GM21390 (cell line): ENCODE results near the gene DEF6.
"Not testable (repeated sequence)": the region's sequence is repeated elsewhere in the genome, so short reads cannot be mapped to it uniquely, and the experiment has no call there.

Experiments used
- ATAC-seq: cut with Tn5 transposase; IDR thresholded peaks from one replicate; pipeline ENCODE4 v1.9.1; 2021; ENCODE audit not compliant: unreplicated experiment

Gene DEF6

GRCh38 chr6:35309611-35310264, 12.1 kb downstream of the DEF6 start:
- no peak for ATAC-seq

DNA sequence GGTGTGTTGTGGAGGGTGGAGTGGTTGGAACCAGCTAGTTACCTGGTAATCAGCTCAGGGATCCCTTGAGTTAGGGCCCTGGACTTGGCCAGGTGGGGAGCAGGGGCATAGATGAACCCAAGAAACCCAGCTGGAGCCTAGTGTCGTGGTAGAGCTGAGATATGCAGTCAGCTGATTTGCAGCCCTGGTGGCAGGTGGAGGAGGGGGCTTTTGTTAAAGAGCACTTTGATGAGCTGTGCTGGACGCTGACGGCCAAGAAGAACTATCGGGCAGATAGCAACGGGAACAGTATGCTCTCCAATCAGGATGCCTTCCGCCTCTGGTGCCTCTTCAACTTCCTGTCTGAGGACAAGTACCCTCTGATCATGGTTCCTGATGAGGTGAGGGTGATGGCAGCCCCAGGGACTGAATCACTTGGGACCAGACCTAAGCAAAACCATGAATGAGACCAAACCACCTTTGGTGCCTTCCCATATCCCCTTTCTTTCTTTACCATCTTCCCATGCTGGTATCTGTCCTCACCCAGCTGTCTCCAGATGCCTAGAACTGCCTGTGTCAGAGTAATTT, 12.7 kb downstream of the DEF6 start:
- ATAC-seq, result no peak

GRCh38 chr6:35311390-35312075, 13.9 kb downstream of the DEF6 start:
- ATAC-seq, result no peak

GRCh38 chr6:35312076-35312800, 14.6 kb downstream of the DEF6 start:
- no peak for ATAC-seq

DNA sequence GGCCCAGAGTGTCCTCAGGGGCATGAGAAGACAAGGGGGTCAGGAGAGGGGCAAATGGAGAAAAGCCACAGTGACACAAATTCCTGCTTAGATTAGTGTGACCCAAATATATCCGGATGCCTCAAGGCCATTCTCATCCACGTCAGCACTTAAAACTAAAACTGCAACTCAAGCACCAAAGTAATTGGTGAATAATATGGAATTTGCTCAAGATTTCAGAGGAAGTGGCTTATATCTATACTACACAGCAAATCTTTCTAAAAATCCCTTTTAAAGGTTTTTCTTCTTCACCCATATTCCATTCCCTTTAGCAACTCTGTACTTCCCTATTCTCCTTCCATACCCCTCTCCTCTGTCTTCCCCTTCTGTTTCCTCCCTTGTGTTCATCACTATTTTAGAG, 15.2 kb downstream of the DEF6 start:
- ATAC-seq, result no peak

DNA sequence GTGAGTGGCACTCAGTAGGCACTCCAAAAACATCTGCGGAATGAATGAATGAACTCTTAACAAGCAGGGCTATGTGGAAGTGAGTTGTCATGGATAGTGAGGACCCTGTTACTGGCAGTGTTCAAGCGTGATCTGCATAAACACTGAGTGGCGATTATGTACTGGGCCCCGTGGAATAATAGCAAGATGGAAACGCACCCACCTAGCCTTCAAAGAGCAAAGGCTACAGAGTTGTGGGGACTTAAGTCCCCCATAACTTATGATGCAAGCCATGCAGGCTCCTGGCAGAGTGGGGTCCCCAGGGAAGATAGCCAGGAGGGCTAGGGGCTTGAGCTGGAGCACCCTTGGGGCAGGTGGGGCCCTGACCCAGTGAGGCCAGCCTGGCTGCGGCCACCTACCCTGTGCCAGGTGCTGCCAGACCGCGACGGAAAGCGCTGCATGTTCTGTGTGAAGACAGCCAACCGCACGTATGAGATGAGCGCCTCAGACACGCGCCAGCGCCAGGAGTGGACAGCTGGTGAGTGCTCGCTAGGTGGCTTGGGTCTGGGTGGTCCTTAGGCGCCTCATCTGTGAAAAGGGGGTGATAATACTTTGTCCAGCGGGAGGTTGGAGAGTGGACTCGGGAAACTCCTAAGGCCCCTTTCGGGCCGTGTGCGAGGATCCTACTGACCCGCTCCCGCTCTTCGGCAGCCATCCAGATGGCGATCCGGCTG, 20.0 kb downstream of the DEF6 start:
- ATAC-seq, result no peak

GRCh38 chr6:35318196-35319171, 20.9 kb downstream of the DEF6 start:
- ATAC-seq, result no peak

- ATAC-seq, result no peak
These were observed 21.9 kb downstream of the DEF6 start for GRCh38 chr6:35319346-35320030.

DNA sequence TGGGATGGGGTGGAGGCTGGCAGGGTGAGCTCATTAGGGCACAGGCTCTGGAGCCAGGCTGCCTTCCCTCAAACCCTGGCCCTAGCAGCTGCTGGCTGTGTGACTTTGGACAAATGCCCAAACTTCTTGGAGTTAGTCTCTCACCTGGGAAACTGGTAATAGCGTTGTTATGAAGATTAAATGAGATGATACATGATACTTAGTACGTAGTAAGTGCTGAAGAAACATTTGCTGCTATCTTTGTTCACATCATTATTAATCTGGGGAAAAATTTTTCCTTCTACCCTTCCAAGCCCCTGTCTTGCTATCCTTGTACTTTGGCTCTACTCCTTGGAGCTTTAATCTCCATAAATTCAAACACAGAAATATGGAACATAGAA, 22.4 kb downstream of the DEF6 start:
- no peak for ATAC-seq

DNA sequence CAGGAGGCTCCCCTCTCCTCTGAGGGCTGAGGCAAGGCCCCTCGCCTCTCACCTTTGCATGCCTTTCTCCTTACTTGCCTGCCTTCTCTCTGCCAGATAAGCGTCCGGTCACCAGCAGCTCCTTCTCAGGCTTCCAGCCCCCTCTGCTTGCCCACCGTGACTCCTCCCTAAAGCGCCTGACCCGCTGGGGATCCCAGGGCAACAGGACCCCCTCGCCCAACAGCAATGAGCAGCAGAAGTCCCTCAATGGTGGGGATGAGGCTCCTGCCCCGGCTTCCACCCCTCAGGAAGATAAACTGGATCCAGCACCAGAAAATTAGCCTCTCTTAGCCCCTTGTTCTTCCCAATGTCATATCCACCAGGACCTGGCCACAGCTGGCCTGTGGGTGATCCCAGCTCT, 23.5 kb downstream of the DEF6 start:
- ATAC-seq, result no peak

DNA sequence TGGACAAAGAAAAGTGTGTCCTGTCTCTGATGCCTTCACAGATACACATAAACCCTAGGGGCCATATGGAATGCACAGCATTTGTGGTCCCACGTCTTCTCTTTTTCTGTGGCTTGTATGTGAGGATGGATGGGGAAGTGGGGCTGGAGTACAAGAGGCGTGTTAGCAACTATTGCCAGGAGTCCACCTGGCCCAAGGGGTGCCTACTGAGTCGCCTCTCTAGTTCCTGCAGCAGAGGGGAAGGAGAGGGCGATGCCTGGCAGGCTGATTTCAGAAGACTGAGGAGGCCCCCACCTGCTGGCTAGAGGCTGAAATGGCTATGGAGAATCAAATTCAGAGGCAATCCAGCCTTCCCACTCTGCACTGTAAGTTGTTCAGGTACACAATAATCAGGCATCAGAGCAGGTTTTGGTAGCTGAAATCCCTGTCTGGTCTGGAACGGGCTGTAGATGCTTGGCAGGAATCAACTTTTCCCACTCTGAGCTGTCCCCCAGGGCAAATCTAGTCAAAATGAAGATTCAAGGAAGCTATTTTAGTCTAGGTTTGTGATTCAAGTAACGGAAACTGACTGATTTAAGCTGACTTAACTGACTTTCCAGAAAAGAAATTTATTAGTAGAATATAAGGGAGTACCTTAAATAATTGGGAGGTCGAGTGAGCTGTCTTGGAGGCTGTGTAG, 29.9 kb downstream of the DEF6 start:
- peak; percentile 53 for ATAC-seq

- ATAC-seq, result no peak
These were observed 30.6 kb downstream of the DEF6 start for GRCh38 chr6:35328108-35328723.

DNA sequence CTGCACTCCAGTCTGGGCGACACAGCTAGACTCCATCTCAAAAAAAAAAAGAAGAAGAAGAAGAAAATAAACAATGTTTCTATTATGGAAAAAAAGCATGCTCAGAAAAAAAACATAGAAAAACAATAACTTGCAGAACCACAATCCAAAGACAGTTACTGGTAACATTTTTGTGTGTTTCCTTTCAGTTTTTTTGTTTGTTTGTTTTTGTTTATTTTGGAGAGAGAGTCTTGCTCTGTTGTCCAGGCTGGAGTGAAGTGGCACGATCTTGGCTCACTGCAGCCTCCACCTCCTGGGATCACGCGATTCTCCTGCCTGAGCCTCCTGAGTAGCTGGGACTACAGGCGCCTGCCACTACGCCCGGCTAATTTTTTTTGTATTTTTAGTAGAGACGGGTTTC, 31.3 kb downstream of the DEF6 start:
- ATAC-seq, result not testable (repeated sequence)

GRCh38 chr6:35330541-35331119, 33.0 kb downstream of the DEF6 start:
- ATAC-seq, result no peak

DNA sequence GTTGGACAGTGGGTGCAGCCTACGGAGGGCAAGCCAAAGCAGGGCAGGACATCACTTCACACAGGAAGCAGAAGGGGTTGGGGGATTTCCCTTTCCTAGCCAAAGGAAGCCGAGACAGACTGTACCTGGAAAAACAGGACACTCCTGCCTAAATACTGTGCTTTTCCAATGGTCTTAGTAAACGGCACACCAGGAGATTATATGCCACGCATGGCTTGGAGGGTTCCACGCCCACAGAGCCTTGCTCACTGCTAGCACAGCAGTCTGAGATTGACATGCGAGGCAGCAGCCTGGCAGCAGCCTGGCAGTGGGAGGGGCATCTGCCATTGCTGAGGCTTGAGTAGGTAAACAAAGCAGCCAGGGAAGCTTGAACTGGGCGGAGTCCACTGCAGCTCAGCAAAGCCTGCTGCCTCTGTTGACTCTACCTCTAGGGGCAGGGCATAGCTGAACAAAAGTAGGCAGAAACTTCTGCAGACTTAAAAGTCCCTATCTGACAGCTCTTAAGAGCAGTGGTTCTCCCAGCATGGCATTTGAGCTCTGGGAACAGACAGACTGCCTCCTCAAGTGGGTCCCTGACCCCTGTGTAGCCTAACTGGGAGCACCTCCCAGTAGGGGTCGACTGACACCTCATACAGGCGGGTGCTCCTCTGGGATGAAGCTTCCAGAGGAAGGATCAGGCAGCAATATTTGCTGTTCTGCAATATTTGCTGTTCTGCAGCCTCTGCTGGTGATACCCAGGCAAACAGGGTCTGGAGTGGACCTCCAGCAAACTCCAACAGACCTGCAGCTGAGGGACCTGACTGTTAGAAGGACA, 34.7 kb downstream of the DEF6 start:
- not testable (repeated sequence) for ATAC-seq

GRCh38 chr6:35341557-35341956, 43.9 kb downstream of the DEF6 start:
- no peak for ATAC-seq
